Stomach (tissue), 4 donors: Measurements from ENCODE around the gene CTH.

Source experiments
- EP300 ChIP-seq: sonication (generic); formaldehyde crosslinking; IDR thresholded peaks from one replicate; pipeline ENCODE4 v1.6.1; 2017; ENCODE audit warnings: antibody characterized with exemption
- POLR2AphosphoS5 ChIP-seq, 3 donors: sonication (generic); formaldehyde crosslinking; IDR thresholded peaks; one replicate each; pipeline ENCODE4 v1.6.1; 2016; ENCODE audit warnings: antibody characterized with exemption in 3 of 3

- TF ChIP-seq EP300 (no peak), POLR2AphosphoS5 (IDR thresholded peaks at IDR 0.05) (no peak)
These were observed 44.2 kb downstream of the CTH start for GRCh38 chr1:70455291-70455690.
